CD14-positive monocyte (primary cell): Measurements from ENCODE around the gene MTG2. TPM values are rescaled to one million over a fixed set of nuclear protein-coding genes. Genes with fewer than 3 reads are reported as not detected.

ENCODE experiments used
- DNase-seq, 3 donors: peaks; one replicate each; pipeline ENCODE4 v3.0.0-alpha.2; 2011 to 2022
- H2AFZ ChIP-seq: 2 replicates; pipeline ENCODE4 v1.6.0; 2012; ENCODE audit warnings: mild to moderate bottlenecking, low read depth, low read length, inconsistent platforms; ENCODE audit not compliant: insufficient read depth, poor library complexity, severe bottlenecking
- H3K27ac ChIP-seq, 2 donors: 1 replicate in 1 of 2; 2 replicates in 1 of 2; pipeline ENCODE4 v1.5.1; 2012 to 2013; ENCODE audit warnings: low read length in 2 of 2, control low read depth in 1 of 2, inconsistent platforms in 1 of 2, low read depth in 1 of 2, mild to moderate bottlenecking in 1 of 2
- H3K27me3 ChIP-seq, 2 donors: one replicate each; pipeline versions ENCODE4 v1.6.0 to v1.6.1; 2011 to 2013; ENCODE audit warnings: low read length in 2 of 2; ENCODE audit not compliant: control insufficient read depth in 2 of 2, insufficient read depth in 2 of 2
- H3K36me3 ChIP-seq, 2 donors: replicated peaks in 1 of 2; 1 replicate in 1 of 2; 2 replicates in 1 of 2; pipeline versions ENCODE4 v1.5.1 to v1.6.1; 2012 to 2013; ENCODE audit warnings: low read length in 2 of 2, control low read depth in 1 of 2, inconsistent platforms in 1 of 2, mild to moderate bottlenecking in 1 of 2; ENCODE audit not compliant: insufficient read depth in 2 of 2, control insufficient read depth in 1 of 2
- H3K4me1 ChIP-seq, 2 donors: 1 replicate in 1 of 2; 2 replicates in 1 of 2; pipeline versions ENCODE4 v1.5.1 to v1.6.1; 2012 to 2013; ENCODE audit warnings: low read length in 2 of 2, control low read depth in 1 of 2, inconsistent platforms in 1 of 2, mild to moderate bottlenecking in 1 of 2, moderate library complexity in 1 of 2; ENCODE audit not compliant: insufficient read depth in 2 of 2, control insufficient read depth in 1 of 2
- H3K4me2 ChIP-seq: replicated peaks from 2 replicates; pipeline ENCODE3; 2012; ENCODE audit warnings: low read length, moderate library complexity, mild to moderate bottlenecking; ENCODE audit not compliant: poor library complexity, severe bottlenecking; ENCODE audit errors: extremely low read depth
- H3K4me3 ChIP-seq, 3 experiments: fragments of 200-600 bp in 1 of 3; sonication (generic) in 1 of 3; replicated peaks in 1 of 3; 1 replicate in 2 of 3; 2 replicates in 1 of 3; pipeline ENCODE4 v1.5.1; 2011 to 2013; ENCODE audit warnings: low read length in 3 of 3, mild to moderate bottlenecking in 3 of 3, control low read depth in 2 of 3, low read depth in 2 of 3, inconsistent platforms in 1 of 3, moderate library complexity in 1 of 3
- H3K79me2 ChIP-seq: 2 replicates; pipeline ENCODE4 v1.6.0; 2012; ENCODE audit warnings: mild to moderate bottlenecking, control low read depth, inconsistent platforms, low read length, moderate library complexity; ENCODE audit not compliant: insufficient read depth
- H3K9ac ChIP-seq: 2 replicates; pipeline ENCODE4 v1.6.0; 2017; ENCODE audit warnings: low read length, mild to moderate bottlenecking; ENCODE audit not compliant: insufficient read depth, poor library complexity, severe bottlenecking
- H3K9me3 ChIP-seq, 2 donors: replicated peaks in 1 of 2; 1 replicate in 1 of 2; 2 replicates in 1 of 2; pipeline versions ENCODE4 v1.5.1 to v1.6.1; 2012 to 2013; ENCODE audit warnings: low read length in 2 of 2, control low read depth in 1 of 2; ENCODE audit not compliant: control insufficient read depth in 1 of 2, insufficient read depth in 1 of 2
- H4K20me1 ChIP-seq: 2 replicates; pipeline ENCODE4 v1.6.0; 2012; ENCODE audit warnings: mild to moderate bottlenecking, low read length, control low read depth, moderate library complexity; ENCODE audit not compliant: insufficient read depth
- H3K27ac Mint-ChIP-seq, 7 donors: one replicate each; pipeline ENCODE4 v1.8.0; 2020; ENCODE audit warnings: mild to moderate bottlenecking in 7 of 7, mixed read lengths in 7 of 7, moderate library complexity in 6 of 7, inconsistent platforms in 2 of 7
- H3K27me3 Mint-ChIP-seq, 3 donors: one replicate each; pipeline ENCODE4 v1.8.0; 2021 to 2022; ENCODE audit warnings: low read depth in 3 of 3, mild to moderate bottlenecking in 3 of 3, mixed read lengths in 3 of 3, moderate library complexity in 3 of 3, inconsistent platforms in 1 of 3
- H3K36me3 Mint-ChIP-seq, 2 donors: one replicate each; pipeline ENCODE4 v1.8.0; 2020; ENCODE audit warnings: mixed read lengths in 2 of 2, inconsistent platforms in 1 of 2, mild to moderate bottlenecking in 1 of 2
- H3K4me1 Mint-ChIP-seq: one replicate; pipeline ENCODE4 v1.8.0; 2020; ENCODE audit warnings: mild to moderate bottlenecking, mixed read lengths
- H3K4me3 Mint-ChIP-seq, 2 donors: one replicate each; pipeline ENCODE4 v1.8.0; 2020; ENCODE audit warnings: mild to moderate bottlenecking in 2 of 2, mixed read lengths in 2 of 2, moderate library complexity in 1 of 2
- H3K9me3 Mint-ChIP-seq, 7 donors: one replicate each; pipeline ENCODE4 v1.8.0; 2020 to 2022; ENCODE audit warnings: mixed read lengths in 7 of 7, mild to moderate bottlenecking in 6 of 7, moderate library complexity in 6 of 7, inconsistent platforms in 2 of 7
- CTCF ChIP-seq: fragments of 200-600 bp; IDR thresholded peaks from one replicate; pipeline ENCODE4 v1.8.0; 2022; ENCODE audit warnings: antibody characterized with exemption, mild to moderate bottlenecking
- WGBS: methylation state at CpG from one replicate; pipeline ENCODE4 v1.1.5; 2013; ENCODE audit warnings: missing lambda C conversion rate; ENCODE audit not compliant: insufficient coverage; 5-methylcytosine and 5-hydroxymethylcytosine counted together
- intact Hi-C, 2 donors: fragments of 100-400 bp; cut with micrococcal nuclease; formaldehyde crosslinking; loops; one replicate each; pipeline versions ENCODE4 v1.15.0 to v1.15.1; 2023
- polyA plus RNA-seq, 3 donors: library from polyadenylated mRNA; depleted of rRNA in 1 of 3; unstranded in 2 of 3; stranded (reverse) in 1 of 3; fragments of 300-500 nt in 2 of 3; fragments of >200 nt in 1 of 3; fragmentation: Illumina TruSeq in 2 of 3; gene quantifications; 1 replicate in 2 of 3; 2 replicates in 1 of 3; pipeline ENCODE4 v1.2.3, GENCODE V29; 2012 to 2021

MTG2 gene
- polyA plus RNA-seq, 3 donors = 10.8 to 16.1 (median 14.9) TPM

GRCh38 chr20:62216636-62217566, 34.1 kb downstream of the MTG2 start:
- DNase-seq = no peak
- intact Hi-C loops = no loop called here
- no peak overlapping the region for H3K27ac ChIP-seq

More at GRCh38 chr20:62216636-62217566, 34.1 kb downstream of the MTG2 start:
- Histone ChIP-seq H3K27me3 (peaks cover 6 to 36% of the 10 kb centered on the region in 2 donors), H3K4me2 (no peak overlapping the region), H3K9ac (no peak overlapping the region), H3K36me3 (no peaks in the 10 kb centered on the region), H4K20me1 (no peaks in the 10 kb centered on the region), H3K9me3 (peaks cover 0 to 3% of the 10 kb centered on the region in 2 donors), H3K79me2 (no peaks in the 10 kb centered on the region), H2AFZ (no peak overlapping the region), H3K4me3 (no peak overlapping the region), H3K4me1 (no peaks in the 10 kb centered on the region)
- Mint-ChIP-seq H3K4me3 (no peak overlapping the region), H3K4me1 (no peaks in the 10 kb centered on the region), H3K36me3 (no peaks in the 10 kb centered on the region), H3K27me3 (peaks cover 31 to 56% (median 42%) of the 10 kb centered on the region in 3 donors), H3K27ac (no peak overlapping the region), H3K9me3 (peaks cover 0 to 5% (median 1%) of the 10 kb centered on the region in 7 donors)
- no peak for TF ChIP-seq CTCF
- 78% methylated on average over 16 of the region's 26 CpGs for WGBS
